Measurements from ENCODE around the gene CACNA2D4.

GRCh38 chr12:1840981-1841425, 77.4 kb downstream of the CACNA2D4 start:
- no peak for TF ChIP-seq CTCF (IDR thresholded peaks at IDR 0.05; ENCODE audit: low read depth, low read length, missing input control)
- no peak for TF ChIP-seq MAX (IDR thresholded peaks at IDR 0.05)
- TF ChIP-seq GABPA (IDR thresholded peaks at IDR 0.05 in 1 of 2, conservative IDR thresholded peaks at IDR 0.05 in 1 of 2) = no peak
- no peak for TF ChIP-seq HNF4G (IDR thresholded peaks at IDR 0.05)
- no peak for TF ChIP-seq ATF3 (IDR thresholded peaks at IDR 0.05)
- TF ChIP-seq RAD21 (IDR thresholded peaks at IDR 0.05) = no peak
- TF ChIP-seq REST (IDR thresholded peaks at IDR 0.05) = no peak
- TF ChIP-seq YY1 (IDR thresholded peaks at IDR 0.05) = no peak
- TF ChIP-seq TAF1 (conservative IDR thresholded peaks at IDR 0.05) = no peak
- no peak for TF ChIP-seq JUND (IDR thresholded peaks at IDR 0.05)
- TF ChIP-seq SP1 (IDR thresholded peaks at IDR 0.05) = no peak
- TF ChIP-seq FOXA1 (IDR thresholded peaks at IDR 0.05) = no peak
- no peak for TF ChIP-seq HNF4A (conservative IDR thresholded peaks at IDR 0.05)
- TF ChIP-seq EGR1 (IDR thresholded peaks at IDR 0.05; ENCODE audit: low read depth in 2 of 2) = no peak
